ENCODE results near the gene DUSP14.
A peak's percentile ranks its signal among the peaks of the same experiment; 100 is the strongest.
"Not testable (repeated sequence)": the region's sequence is repeated elsewhere in the genome, so short reads cannot be mapped to it uniquely, and the experiment has no call there.

Gene DUSP14

GRCh38 chr17:37489197-37490001 lies at the start of gene DUSP14:
DUSP14 (plus strand) TSS chr17:37489891; CDS start chr17:37512273, 22,382 bp downstream.
- peak; percentile 88 for DNase-seq (ENCODE audit: low spot score)

GRCh38 chr17:37440424-37440823 lies 49.3 kb upstream of the DUSP14 start:
- no peak for DNase-seq (ENCODE audit: low spot score)

DNA sequence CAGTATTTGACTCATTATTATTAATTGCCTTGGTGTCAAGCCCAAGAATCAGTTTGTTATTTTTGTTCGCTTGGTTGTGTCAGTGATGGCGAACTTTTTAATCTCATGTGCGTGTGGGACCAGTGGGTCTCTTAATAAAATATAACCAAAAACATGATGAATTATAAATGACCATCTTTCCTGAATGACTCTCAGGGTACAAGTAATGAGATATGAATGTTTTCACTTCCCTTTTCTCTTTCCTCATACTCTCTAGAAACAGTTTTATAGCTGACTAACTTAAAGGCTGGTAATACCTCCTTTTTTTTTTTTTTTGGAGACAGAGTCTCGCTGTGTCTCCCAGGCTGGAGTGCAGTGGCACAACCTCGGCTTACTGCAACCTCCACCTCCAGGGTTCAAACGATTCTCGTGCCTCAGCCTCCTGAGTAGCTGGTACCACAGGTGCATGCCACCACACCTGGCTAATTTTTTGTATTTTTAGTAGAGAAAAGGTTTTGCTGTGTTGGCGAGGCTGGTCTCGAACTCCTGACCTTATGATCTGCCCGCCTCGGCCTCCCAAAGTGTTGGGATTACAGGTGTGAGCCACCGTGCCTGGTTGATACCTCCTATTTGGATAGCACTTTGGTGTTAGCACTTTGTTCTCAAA lies 48.2 kb upstream of the DUSP14 start:
- not testable (repeated sequence) for DNase-seq (ENCODE audit: low spot score)

DNA sequence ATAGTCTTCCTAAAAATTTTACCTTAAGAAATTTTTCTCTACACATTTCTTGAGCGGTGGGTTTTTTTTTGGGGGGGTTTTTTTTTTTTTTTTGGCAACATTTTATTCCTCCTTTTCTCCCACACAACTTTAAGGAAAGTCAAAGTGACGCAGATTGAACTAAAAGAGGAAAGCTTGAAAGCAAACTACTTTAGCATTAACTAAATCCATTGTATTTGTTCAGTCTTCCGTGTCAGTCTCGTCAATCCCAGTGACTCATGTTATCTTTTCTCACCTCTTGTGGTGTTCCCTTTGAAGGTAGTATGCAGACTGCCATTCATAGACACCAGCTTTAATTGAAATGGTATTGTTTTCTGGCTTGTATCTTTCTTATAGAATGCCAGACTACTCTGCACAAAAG lies 43.7 kb upstream of the DUSP14 start:
- DNase-seq (ENCODE audit: low spot score): peak; percentile 68

- no peak for DNase-seq (ENCODE audit: low spot score)
Measured at GRCh38 chr17:37447641-37448040, 42.0 kb upstream of the DUSP14 start.

- DNase-seq (ENCODE audit: low spot score): no peak
Measured at GRCh38 chr17:37450112-37450511, 39.6 kb upstream of the DUSP14 start.

DNA sequence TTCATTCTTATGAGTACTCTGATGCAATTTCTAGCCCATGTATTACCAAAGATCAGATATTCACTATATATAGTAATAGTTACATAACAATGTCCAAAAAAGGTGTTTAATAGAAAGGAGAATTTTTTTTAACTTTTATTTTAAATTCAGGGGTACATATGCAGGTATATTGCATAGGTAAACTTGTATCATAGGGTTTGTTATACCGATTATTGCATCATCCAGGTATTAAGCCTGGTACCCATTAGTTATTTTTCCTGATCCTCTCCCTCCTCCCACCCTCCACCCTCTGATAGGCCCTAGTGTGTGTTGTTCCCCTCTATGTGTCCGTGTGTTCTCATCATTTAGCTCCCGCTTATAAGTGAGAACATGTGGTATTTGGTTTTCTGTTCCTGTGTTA lies 31.9 kb upstream of the DUSP14 start:
- DNase-seq (ENCODE audit: low spot score): not testable (repeated sequence)

GRCh38 chr17:37458805-37459204 lies 30.9 kb upstream of the DUSP14 start:
- DNase-seq (ENCODE audit: low spot score): no peak

- no peak for DNase-seq (ENCODE audit: low spot score)
Measured at GRCh38 chr17:37461668-37462067, 28.0 kb upstream of the DUSP14 start.

- no peak for DNase-seq (ENCODE audit: low spot score)
Measured at GRCh38 chr17:37462492-37462891, 27.2 kb upstream of the DUSP14 start.

DNA sequence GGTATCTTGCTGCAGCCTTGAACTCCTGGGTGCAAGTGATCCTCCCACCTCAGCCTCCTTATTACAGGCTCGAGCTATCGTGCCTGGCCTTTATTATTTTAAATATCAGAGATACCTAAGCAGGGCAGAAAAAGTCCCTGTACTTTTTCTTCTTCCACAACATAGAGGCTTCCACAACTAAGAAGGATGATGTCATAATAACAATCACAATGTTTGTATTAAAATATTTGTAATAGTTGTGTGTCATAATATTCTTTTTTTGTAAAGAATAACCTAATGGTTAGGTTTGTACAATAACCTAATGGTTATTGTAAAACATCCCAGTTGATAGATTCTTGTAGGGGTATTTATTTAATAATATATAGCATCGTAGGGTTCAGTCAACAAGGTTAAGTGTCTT lies 26.7 kb upstream of the DUSP14 start:
- no peak for DNase-seq (ENCODE audit: low spot score)

- DNase-seq (ENCODE audit: low spot score): no peak
Measured at GRCh38 chr17:37465069-37465616, 24.5 kb upstream of the DUSP14 start.

GRCh38 chr17:37466471-37466870 lies 23.2 kb upstream of the DUSP14 start:
- DNase-seq (ENCODE audit: low spot score): no peak

GRCh38 chr17:37470181-37470580 lies 19.5 kb upstream of the DUSP14 start:
- no peak for DNase-seq (ENCODE audit: low spot score)

GRCh38 chr17:37475731-37476420 lies 13.8 kb upstream of the DUSP14 start:
- no peak for DNase-seq (ENCODE audit: low spot score)

- no peak for DNase-seq (ENCODE audit: low spot score)
Measured at GRCh38 chr17:37476431-37477120, 13.1 kb upstream of the DUSP14 start.

DNA sequence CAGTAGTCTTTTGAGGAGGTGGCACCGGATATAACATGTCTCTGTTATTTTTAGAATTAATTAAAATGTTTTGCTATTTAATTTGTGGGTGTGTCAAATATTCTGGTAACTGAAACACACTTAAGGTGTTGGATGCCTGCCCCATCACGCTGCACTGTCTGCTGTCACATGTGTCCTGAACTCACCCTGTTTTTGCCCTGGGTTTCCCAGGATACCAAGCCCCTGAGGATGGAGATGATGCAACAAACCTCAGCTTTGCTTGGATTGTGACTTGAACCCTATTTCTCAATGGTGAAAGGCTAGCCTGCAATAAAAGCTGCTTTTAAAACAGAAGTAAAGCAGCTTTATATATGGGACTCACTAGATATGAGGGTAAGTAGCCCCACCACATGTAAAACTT lies 11.5 kb upstream of the DUSP14 start:
- no peak for DNase-seq (ENCODE audit: low spot score)

DNA sequence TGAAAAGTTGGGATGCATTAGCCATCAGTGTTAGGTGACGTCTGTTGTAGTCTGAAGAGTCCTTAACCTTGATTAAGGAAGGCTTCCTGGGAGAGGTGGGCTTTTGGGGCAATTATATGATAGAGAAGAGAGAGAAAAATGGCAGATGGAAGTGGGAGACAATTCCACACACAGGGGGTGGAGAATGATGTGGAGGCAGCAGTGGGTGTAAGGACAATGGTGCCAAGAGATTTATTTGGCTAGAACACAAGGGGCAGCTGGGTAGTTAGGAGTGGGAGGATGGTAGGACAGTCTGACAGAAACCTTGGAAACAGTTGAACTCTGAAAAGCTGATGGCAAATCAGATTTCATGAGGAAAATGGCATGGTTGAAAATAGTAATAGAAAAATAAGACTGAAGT lies 10.7 kb upstream of the DUSP14 start:
- no peak for DNase-seq (ENCODE audit: low spot score)

- no peak for DNase-seq (ENCODE audit: low spot score)
Measured at GRCh38 chr17:37480427-37480826, 9.3 kb upstream of the DUSP14 start.

DNA sequence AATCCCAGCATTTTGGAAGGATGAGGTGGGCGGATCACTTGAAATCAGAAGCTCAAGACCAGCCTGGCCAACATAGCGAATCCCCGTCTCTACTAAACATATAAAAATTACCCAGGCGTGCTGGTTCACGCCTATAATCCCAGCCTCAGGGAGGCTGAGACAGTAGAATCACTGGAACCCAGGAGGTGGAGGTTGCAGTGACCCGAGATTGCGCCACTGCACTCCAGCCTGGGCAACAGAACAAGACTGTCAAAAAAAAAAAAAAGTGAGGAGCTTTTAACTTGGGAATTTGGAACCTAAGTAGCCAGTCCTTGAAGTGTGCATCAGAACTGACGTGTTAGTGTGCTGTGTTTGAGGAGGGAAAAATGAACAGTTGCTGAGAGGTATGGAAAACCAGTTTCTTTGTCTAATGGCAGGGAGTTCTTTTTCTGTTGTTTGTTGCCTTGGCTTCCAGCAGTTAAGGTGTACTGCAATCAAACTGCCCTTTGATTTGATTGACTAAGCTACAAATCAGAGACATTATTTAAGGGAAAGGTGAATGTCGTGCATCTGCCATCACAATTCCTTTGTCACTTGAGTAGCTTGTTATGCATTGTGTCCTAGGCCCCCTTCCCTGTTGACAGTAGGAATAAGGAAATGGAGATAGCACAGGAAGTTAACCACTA lies 8.6 kb upstream of the DUSP14 start:
- no peak for DNase-seq (ENCODE audit: low spot score)

DNA sequence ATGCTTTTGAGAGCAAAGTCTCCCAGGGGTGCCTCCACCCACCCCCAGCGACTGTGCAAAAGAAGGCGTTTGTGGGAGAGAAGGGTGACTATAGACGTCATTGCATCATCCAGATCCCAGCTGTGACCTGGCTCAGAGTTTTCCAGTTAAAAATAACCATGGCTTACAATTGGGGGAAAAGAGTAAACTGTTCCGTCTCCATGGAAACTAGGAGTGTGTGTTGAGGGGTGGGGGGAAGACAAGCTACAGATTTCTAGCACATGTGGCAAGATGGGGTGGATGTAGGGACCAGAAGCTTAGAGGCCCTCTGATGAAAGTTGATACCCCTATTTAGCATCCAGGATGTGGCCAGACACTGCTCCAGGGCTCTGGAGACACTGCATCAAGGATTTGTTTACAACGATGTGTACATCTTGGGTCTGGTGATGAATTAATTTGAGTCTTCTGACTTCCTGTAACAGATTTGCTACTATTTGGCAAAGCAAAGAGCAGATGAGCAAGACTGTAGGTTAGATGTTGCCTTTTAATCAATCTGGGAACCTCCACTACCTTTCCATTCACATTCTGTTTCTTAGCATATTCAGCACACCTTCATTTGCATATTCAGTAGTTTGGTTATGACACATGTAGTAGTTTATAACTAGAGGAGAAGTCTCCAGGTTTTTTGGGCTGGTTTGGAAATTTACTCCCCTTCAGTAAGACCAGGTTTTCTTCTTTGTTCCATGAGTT lies 6.2 kb upstream of the DUSP14 start:
- peak; percentile 72 for DNase-seq (ENCODE audit: low spot score)
